Uterus (tissue), 2 donors: ENCODE data around the gene CCDC186.

Experiments
- CTCF ChIP-seq, 4 experiments: fragments of 200-600 bp in 2 of 4; fragments of 450-650 bp in 2 of 4; sonication (generic) in 2 of 4; IDR thresholded peaks; one replicate each; pipeline ENCODE4 v1.5.1; 2016 to 2019; ENCODE audit warnings: antibody characterized with exemption in 4 of 4, mild to moderate bottlenecking in 2 of 4, moderate library complexity in 1 of 4
- POLR2A ChIP-seq, 2 donors: fragments of 450-650 bp; IDR thresholded peaks; one replicate each; pipeline ENCODE4 v1.6.1; 2016; ENCODE audit warnings: antibody characterized with exemption in 2 of 2, mild to moderate bottlenecking in 1 of 2, moderate library complexity in 1 of 2

GRCh38 chr10:114188001-114188400 lies 14.0 kb upstream of the CCDC186 start:
- TF ChIP-seq CTCF (IDR thresholded peaks at IDR 0.05) (no peak), POLR2A (IDR thresholded peaks at IDR 0.05) (no peak)
